Ascending aorta (tissue), 2 donors: ENCODE measurements around the gene YOD1. TPM values are rescaled to one million over a fixed set of nuclear protein-coding genes. Genes with fewer than 3 reads are reported as not detected.

Experiments used
- DNase-seq, 2 donors: peaks; one replicate each; pipeline ENCODE4 v3.0.0-alpha.2; 2019; ENCODE audit warnings: low spot score in 2 of 2
- H3K27ac ChIP-seq, 2 donors: fragments of 200-600 bp; sonication (generic); one replicate each; pipeline ENCODE4 v1.5.1; 2016 to 2017; ENCODE audit warnings: mild to moderate bottlenecking in 1 of 2
- H3K27me3 ChIP-seq: fragments of 200-600 bp; sonication (generic); one replicate; pipeline ENCODE4 v1.5.1; 2017
- H3K36me3 ChIP-seq, 2 donors: fragments of 200-600 bp; sonication (generic); one replicate each; pipeline ENCODE4 v1.5.1; 2016
- H3K4me1 ChIP-seq, 2 donors: fragments of 200-600 bp; sonication (generic); one replicate each; pipeline ENCODE4 v1.5.1; 2016 to 2017; ENCODE audit warnings: mild to moderate bottlenecking in 1 of 2
- H3K4me3 ChIP-seq, 2 donors: fragments of 200-600 bp; sonication (generic); one replicate each; pipeline ENCODE4 v1.5.1; 2016 to 2017; ENCODE audit warnings: mild to moderate bottlenecking in 1 of 2
- H3K9me3 ChIP-seq, 2 donors: fragments of 200-600 bp; sonication (generic); one replicate each; pipeline ENCODE4 v1.5.1; 2016
- CTCF ChIP-seq, 3 experiments: fragments of 200-600 bp in 2 of 3; fragments of 450-650 bp in 1 of 3; sonication (generic) in 2 of 3; IDR thresholded peaks; one replicate each; pipeline ENCODE4 v1.5.1; 2016 to 2019; ENCODE audit warnings: antibody characterized with exemption in 3 of 3, mild to moderate bottlenecking in 1 of 3, moderate library complexity in 1 of 3
- intact Hi-C: fragments of 100-400 bp; cut with DNase I; formaldehyde crosslinking; loops from one replicate; pipeline ENCODE4 v1.15.1; 2023
- total RNA-seq: library from RNA; depleted of rRNA; stranded (reverse); fragments of >200 nt; gene quantifications from one replicate; pipeline ENCODE4 v1.1.0, GENCODE V29; 2016

Gene YOD1
- total RNA-seq, 1 donor from 2014 or later: 4.0 TPM

- no peak overlapping the region for H3K27ac ChIP-seq
- no peaks in the 10 kb centered on the region for H3K36me3 ChIP-seq
- no peak for DNase-seq
- H3K27me3 ChIP-seq: no peaks in the 10 kb centered on the region
- intact Hi-C loops: no loop called here
- no peak for TF ChIP-seq CTCF (IDR thresholded peaks at IDR 0.05)
- H3K4me3 ChIP-seq: no peak overlapping the region
- peaks cover 9 to 21% of the 10 kb centered on the region in 2 donors for H3K4me1 ChIP-seq
- no peaks in the 10 kb centered on the region for H3K9me3 ChIP-seq
These were observed 23.1 kb downstream of the YOD1 start for GRCh38 chr1:207027921-207028320.

- no peak overlapping the region for H3K4me3 ChIP-seq
- TF ChIP-seq CTCF (IDR thresholded peaks at IDR 0.05): no peak
- intact Hi-C loops: no loop called here
These were observed 23.7 kb downstream of the YOD1 start for GRCh38 chr1:207027206-207027777.

GRCh38 chr1:207026104-207026534, 24.9 kb downstream of the YOD1 start:
- Histone ChIP-seq H3K4me3 (no peak overlapping the region), H3K27me3 (no peaks in the 10 kb centered on the region), H3K36me3 (no peaks in the 10 kb centered on the region), H3K27ac (peak overlapping the region; percentile 55 to 69), H3K4me1 (peaks cover 9 to 21% of the 10 kb centered on the region in 2 donors), H3K9me3 (no peaks in the 10 kb centered on the region)
- intact Hi-C loops: no loop called here
- DNase-seq: no peak
- TF ChIP-seq CTCF (IDR thresholded peaks at IDR 0.05): no peak

More at GRCh38 chr1:207027206-207027777, 23.7 kb downstream of the YOD1 start:
- H3K27ac ChIP-seq: no peak overlapping the region
- H3K27me3 ChIP-seq: no peaks in the 10 kb centered on the region
- H3K9me3 ChIP-seq: no peaks in the 10 kb centered on the region
- peaks cover 9 to 21% of the 10 kb centered on the region in 2 donors for H3K4me1 ChIP-seq
- DNase-seq: no peak
- no peaks in the 10 kb centered on the region for H3K36me3 ChIP-seq

GRCh38 chr1:207025146-207025880, 25.7 kb downstream of the YOD1 start:
- TF ChIP-seq CTCF (IDR thresholded peaks at IDR 0.05): no peak
- peak overlapping the region; percentile 55 to 69 for H3K27ac ChIP-seq
- no peaks in the 10 kb centered on the region for H3K27me3 ChIP-seq
- no peak for DNase-seq
- H3K9me3 ChIP-seq: no peaks in the 10 kb centered on the region
- H3K36me3 ChIP-seq: no peaks in the 10 kb centered on the region
- H3K4me3 ChIP-seq: no peak overlapping the region
- H3K4me1 ChIP-seq: peaks cover 9 to 21% of the 10 kb centered on the region in 2 donors
- intact Hi-C loops: no loop called here

- Histone ChIP-seq H3K4me1 (peaks cover 9 to 21% of the 10 kb centered on the region in 2 donors), H3K4me3 (no peak overlapping the region), H3K27me3 (no peaks in the 10 kb centered on the region), H3K27ac (peak overlapping the region; percentile 55 to 69), H3K9me3 (no peaks in the 10 kb centered on the region), H3K36me3 (no peaks in the 10 kb centered on the region)
- no peak for TF ChIP-seq CTCF (IDR thresholded peaks at IDR 0.05)
- no peak for DNase-seq
- intact Hi-C loops: no loop called here
These were observed 26.5 kb downstream of the YOD1 start for GRCh38 chr1:207024202-207025145.
